COLO829 (cell line): ENCODE data around the gene VAMP4.

Source experiments
- DNase-seq: peaks from one replicate; pipeline ENCODE4 v3.0.0; 2012; ENCODE audit warnings: low spot score

VAMP4 gene

GRCh38 chr1:171741872-171742576, at the start of gene VAMP4:
Gene VAMP4 (minus strand): TSS chr1:171742065. CDS start chr1:171738414, 3,651 bp downstream.
- peak; percentile 69 for DNase-seq

- no peak for DNase-seq
Measured at GRCh38 chr1:171790318-171790717, 48.5 kb upstream of the VAMP4 start.

GRCh38 chr1:171788696-171789095, 46.8 kb upstream of the VAMP4 start:
- DNase-seq, result no peak

GRCh38 chr1:171787686-171788480, 46.0 kb upstream of the VAMP4 start:
- DNase-seq, result no peak

GRCh38 chr1:171786534-171786933, 44.7 kb upstream of the VAMP4 start:
- DNase-seq, result no peak

GRCh38 chr1:171785766-171786165, 43.9 kb upstream of the VAMP4 start:
- DNase-seq, result no peak

- DNase-seq, result no peak
Measured at GRCh38 chr1:171784784-171785183, 42.9 kb upstream of the VAMP4 start.

GRCh38 chr1:171783816-171784530, 42.1 kb upstream of the VAMP4 start:
- DNase-seq, result no peak

- peak; percentile 99 for DNase-seq
Measured at GRCh38 chr1:171781176-171781875, 39.5 kb upstream of the VAMP4 start, which contains the start of gene METTL13. Gene METTL13 (plus strand): TSS chr1:171781660. CDS start chr1:171781968, 308 bp downstream.

- no peak for DNase-seq
Measured at GRCh38 chr1:171780583-171781175, 38.8 kb upstream of the VAMP4 start.

GRCh38 chr1:171772312-171772711, 30.4 kb upstream of the VAMP4 start:
- no peak for DNase-seq

GRCh38 chr1:171769754-171770153, 27.9 kb upstream of the VAMP4 start:
- peak; percentile 85 for DNase-seq

GRCh38 chr1:171769171-171769570, 27.3 kb upstream of the VAMP4 start:
- DNase-seq, result no peak

GRCh38 chr1:171763764-171764163, 21.9 kb upstream of the VAMP4 start:
- DNase-seq, result no peak

- no peak for DNase-seq
Measured at GRCh38 chr1:171762143-171762563, 20.3 kb upstream of the VAMP4 start.

- DNase-seq, result no peak
Measured at GRCh38 chr1:171758011-171758410, 16.1 kb upstream of the VAMP4 start.

- DNase-seq, result no peak
Measured at GRCh38 chr1:171756856-171757255, 15.0 kb upstream of the VAMP4 start.

- DNase-seq, result no peak
Measured at GRCh38 chr1:171754971-171755370, 13.1 kb upstream of the VAMP4 start.

GRCh38 chr1:171754353-171754705, 12.5 kb upstream of the VAMP4 start:
- no peak for DNase-seq

- no peak for DNase-seq
Measured at GRCh38 chr1:171753685-171754352, 12.0 kb upstream of the VAMP4 start.

- DNase-seq, result no peak
Measured at GRCh38 chr1:171753182-171753581, 11.3 kb upstream of the VAMP4 start.
